OCI-LY3 (cell line): Measurements from ENCODE around the gene SCAMP1.

Experiments
- CTCF ChIP-seq: fragments of 200-600, 300-600 bp; sonication (generic); IDR thresholded peaks from 2 replicates; pipeline ENCODE4 v1.5.1; 2014; ENCODE audit warnings: antibody characterized with exemption, low read length, low read depth
- EZH2phosphoT487 ChIP-seq: fragments of 200-600 bp; shearing (Covaris generic); IDR thresholded peaks from 2 replicates; pipeline ENCODE4 v1.6.1; 2018; ENCODE audit warnings: antibody characterized with exemption, mixed run types, low read depth

- TF ChIP-seq CTCF (no peak), EZH2phosphoT487 (no peak)
Observed at GRCh38 chr5:78335976-78336375, 24.4 kb upstream of the SCAMP1 start.
